Ishikawa (cell line): ENCODE measurements around the gene CAPG.

Experiments
- CEBPB ChIP-seq: IDR thresholded peaks from 2 replicates; pipeline ENCODE4 v1.6.1; 2012
- EP300 ChIP-seq: IDR thresholded peaks from 2 replicates; pipeline ENCODE4 v1.6.1; 2012; ENCODE audit warnings: borderline replicate concordance
- NFIC ChIP-seq: IDR thresholded peaks from 2 replicates; pipeline ENCODE4 v1.6.1; 2012
- RAD21 ChIP-seq: IDR thresholded peaks from 2 replicates; pipeline ENCODE4 v1.6.1; 2012; ENCODE audit warnings: low read depth
- REST ChIP-seq: IDR thresholded peaks from 2 replicates; pipeline ENCODE4 v1.6.1; 2012; ENCODE audit warnings: low read depth, mild to moderate bottlenecking
- TAF1 ChIP-seq: IDR thresholded peaks from 2 replicates; pipeline ENCODE4 v1.6.1; 2012; ENCODE audit warnings: low read depth, mild to moderate bottlenecking
- USF1 ChIP-seq: IDR thresholded peaks from 2 replicates; pipeline ENCODE4 v1.6.1; 2012
- YY1 ChIP-seq: IDR thresholded peaks from 2 replicates; pipeline ENCODE4 v1.6.1; 2012; ENCODE audit warnings: low read depth
- TF ChIP-seq, protein P1 (sequence below): IDR thresholded peaks from 2 replicates; pipeline ENCODE4 v1.6.1; 2012

DNA sequence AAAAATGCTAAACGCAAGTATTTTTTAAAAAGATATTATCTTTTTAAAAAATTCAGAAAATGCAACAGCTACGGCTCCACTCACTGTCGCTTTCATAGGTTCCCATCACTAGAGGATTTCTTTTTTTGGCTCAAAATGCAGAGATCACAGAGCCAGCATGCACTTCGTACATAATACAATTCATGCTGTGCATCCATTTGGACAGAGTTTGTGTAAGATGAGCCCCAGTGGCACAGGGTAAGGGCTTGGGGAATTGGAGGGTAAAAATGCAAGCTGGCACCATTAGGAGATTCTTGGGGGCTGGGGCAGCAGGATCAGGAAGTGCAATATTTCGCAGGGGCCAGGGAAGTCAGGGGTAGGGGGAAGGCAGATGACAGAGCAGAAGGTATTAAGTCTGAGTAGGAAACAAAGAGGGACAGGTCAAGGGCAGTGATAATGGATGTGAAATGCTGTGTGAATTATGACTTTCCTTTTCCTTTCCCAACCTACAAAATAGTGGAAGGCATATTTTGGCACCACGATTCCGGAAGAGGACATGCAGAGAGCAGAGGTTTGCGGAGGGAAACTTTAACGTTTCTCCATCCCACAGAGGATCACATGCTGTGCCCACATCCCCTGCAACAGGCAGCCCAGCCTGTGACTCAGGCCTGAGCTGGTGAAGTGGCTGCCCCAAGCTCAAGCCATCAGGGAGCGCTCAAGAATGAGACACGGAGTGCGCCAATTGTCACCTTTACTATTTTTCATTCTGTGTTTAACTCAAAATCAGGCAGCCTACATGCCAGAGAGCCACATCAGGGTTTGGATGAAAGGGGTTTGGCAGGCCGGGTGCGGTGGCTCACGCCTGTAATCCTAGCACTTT is 4.7 kb downstream of the CAPG start:
- TF ChIP-seq NFIC = no peak
- no peak for TF ChIP-seq EP300
- TF ChIP-seq, protein P1, sequence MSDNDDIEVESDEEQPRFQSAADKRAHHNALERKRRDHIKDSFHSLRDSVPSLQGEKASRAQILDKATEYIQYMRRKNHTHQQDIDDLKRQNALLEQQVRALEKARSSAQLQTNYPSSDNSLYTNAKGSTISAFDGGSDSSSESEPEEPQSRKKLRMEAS = no peak
- no peak for TF ChIP-seq CEBPB
- no peak for TF ChIP-seq TAF1
- no peak for TF ChIP-seq RAD21
- no peak for TF ChIP-seq REST
- no peak for TF ChIP-seq YY1
- TF ChIP-seq USF1 = no peak
